Ishikawa (cell line): ENCODE measurements around the gene RNASE13.

ENCODE experiments used
- CEBPB ChIP-seq: IDR thresholded peaks from 2 replicates; pipeline ENCODE4 v1.6.1; 2012
- CREB1 ChIP-seq: IDR thresholded peaks from 2 replicates; pipeline ENCODE4 v1.6.1; 2012; ENCODE audit warnings: low read depth
- EGR1 ChIP-seq: IDR thresholded peaks from 2 replicates; pipeline ENCODE4 v1.6.1; 2012
- EP300 ChIP-seq: IDR thresholded peaks from 2 replicates; pipeline ENCODE4 v1.6.1; 2012; ENCODE audit warnings: borderline replicate concordance
- FOXM1 ChIP-seq: IDR thresholded peaks from 2 replicates; pipeline ENCODE4 v1.6.1; 2012; ENCODE audit warnings: low read depth, borderline replicate concordance
- MAX ChIP-seq: IDR thresholded peaks from 2 replicates; pipeline ENCODE4 v1.6.1; 2012
- NFIC ChIP-seq: IDR thresholded peaks from 2 replicates; pipeline ENCODE4 v1.6.1; 2012
- RAD21 ChIP-seq: IDR thresholded peaks from 2 replicates; pipeline ENCODE4 v1.6.1; 2012; ENCODE audit warnings: low read depth
- REST ChIP-seq: IDR thresholded peaks from 2 replicates; pipeline ENCODE4 v1.6.1; 2012; ENCODE audit warnings: low read depth, mild to moderate bottlenecking
- TAF1 ChIP-seq: IDR thresholded peaks from 2 replicates; pipeline ENCODE4 v1.6.1; 2012; ENCODE audit warnings: low read depth, mild to moderate bottlenecking
- TCF12 ChIP-seq: IDR thresholded peaks from 2 replicates; pipeline ENCODE4 v1.6.1; 2012; ENCODE audit warnings: low read depth
- TEAD4 ChIP-seq: IDR thresholded peaks from 2 replicates; pipeline ENCODE4 v1.6.1; 2012
- YY1 ChIP-seq: IDR thresholded peaks from 2 replicates; pipeline ENCODE4 v1.6.1; 2012; ENCODE audit warnings: low read depth
- ZBTB7A ChIP-seq: IDR thresholded peaks from 2 replicates; pipeline ENCODE4 v1.6.1; 2012; ENCODE audit warnings: low read depth
- TF ChIP-seq, protein P1 (sequence below): IDR thresholded peaks from 2 replicates; pipeline ENCODE4 v1.6.1; 2012

RNASE13 gene

GRCh38 chr14:21054768-21055145 lies 20.1 kb upstream of the RNASE13 start:
- TF ChIP-seq CEBPB (no peak), YY1 (no peak), REST (no peak), CREB1 (no peak), TAF1 (no peak), RAD21 (no peak)

- TF ChIP-seq TAF1 (no peak), MAX (no peak), REST (no peak), TCF12 (no peak), CREB1 (no peak), ZBTB7A (no peak), EGR1 (no peak), EP300 (no peak), FOXM1 (no peak), TEAD4 (no peak)
Measured at GRCh38 chr14:21054123-21054767, 19.6 kb upstream of the RNASE13 start.

DNA sequence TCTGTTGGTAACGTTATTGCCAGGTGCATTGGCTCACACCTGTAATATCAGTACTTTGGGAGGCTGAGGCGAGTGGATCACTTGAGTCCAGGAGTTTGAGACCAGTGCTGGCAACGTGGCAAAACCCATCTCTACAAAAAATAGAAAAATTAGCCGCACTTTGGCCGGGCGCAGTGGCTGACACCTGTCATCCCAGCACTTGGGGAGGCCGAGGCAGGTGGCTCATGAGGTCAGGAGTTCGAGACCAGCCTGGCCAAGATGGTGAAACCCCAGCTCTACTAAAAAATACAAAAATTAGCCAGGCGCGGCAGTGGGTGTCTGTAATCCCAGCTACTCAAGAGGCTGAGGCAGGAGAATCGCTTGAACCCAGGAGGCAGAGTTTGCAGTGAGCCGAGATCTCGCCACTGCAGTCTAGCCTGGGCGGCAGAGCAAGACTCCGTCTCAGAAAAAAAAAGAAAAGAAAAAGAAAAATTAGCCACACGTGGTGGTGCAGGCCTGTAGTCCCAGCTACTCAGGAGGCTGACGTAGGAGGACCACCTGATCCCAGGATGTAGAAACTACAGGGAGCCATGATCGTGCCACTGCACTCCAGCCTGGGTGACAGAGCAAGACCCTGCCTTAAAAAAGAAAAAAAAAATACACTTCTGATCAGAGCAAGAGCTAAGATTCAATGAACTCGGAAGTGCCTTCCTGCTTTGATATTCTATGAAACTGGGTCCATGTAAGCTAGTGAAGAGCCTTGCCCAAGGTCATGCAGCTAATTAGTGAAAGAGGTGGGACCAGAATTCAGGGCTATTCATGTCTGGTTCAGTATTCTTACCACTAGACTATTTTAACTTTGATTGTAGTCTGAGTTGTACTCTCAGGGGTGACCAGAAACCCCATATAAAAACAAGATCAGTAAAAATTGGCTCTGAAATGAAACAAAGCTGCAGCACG lies 18.8 kb upstream of the RNASE13 start:
- TF ChIP-seq CEBPB (no peak), YY1 (no peak), FOXM1 (no peak), EGR1 (no peak), RAD21 (no peak), TAF1 (no peak), NFIC (no peak), CREB1 (no peak), MAX (no peak), EP300 (no peak), TCF12 (no peak), REST (no peak), ZBTB7A (no peak), TEAD4 (no peak)
- TF ChIP-seq, protein P1, sequence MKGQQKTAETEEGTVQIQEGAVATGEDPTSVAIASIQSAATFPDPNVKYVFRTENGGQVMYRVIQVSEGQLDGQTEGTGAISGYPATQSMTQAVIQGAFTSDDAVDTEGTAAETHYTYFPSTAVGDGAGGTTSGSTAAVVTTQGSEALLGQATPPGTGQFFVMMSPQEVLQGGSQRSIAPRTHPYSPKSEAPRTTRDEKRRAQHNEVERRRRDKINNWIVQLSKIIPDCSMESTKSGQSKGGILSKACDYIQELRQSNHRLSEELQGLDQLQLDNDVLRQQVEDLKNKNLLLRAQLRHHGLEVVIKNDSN, result no peak

DNA sequence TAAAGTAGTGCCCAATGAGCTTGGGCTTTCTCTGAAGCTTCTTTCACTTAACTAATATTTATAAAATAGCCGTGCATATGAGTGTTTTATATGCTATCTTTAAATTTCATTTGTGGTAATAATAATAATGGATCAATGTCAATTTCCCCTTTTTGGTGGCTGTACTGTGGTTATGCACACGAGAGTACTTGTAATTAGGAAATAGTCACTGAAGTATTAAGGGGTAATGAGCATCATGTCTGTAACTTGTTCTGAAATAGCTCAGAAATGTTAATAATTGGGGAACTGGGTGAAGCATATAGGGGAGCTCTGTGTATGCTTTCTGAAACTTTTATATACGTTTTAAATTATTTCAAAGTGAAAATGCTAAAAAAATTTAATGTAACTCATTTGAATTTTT lies 16.0 kb upstream of the RNASE13 start:
- TF ChIP-seq TEAD4 (no peak), NFIC (no peak), RAD21 (no peak), MAX (no peak), EP300 (no peak), FOXM1 (no peak), CREB1 (no peak), YY1 (no peak), EGR1 (no peak), ZBTB7A (no peak), REST (no peak), TCF12 (no peak), TAF1 (no peak), CEBPB (no peak)
- TF ChIP-seq, protein P1, result no peak
